IMR-90 (cell line): Measurements from ENCODE around the gene MYO3B. TPM values are rescaled to one million over a fixed set of nuclear protein-coding genes. Genes with fewer than 3 reads are reported as not detected.

Experiments
- ATAC-seq: fragments of 200-7000 bp; cut with Tn5 transposase; 2 replicates; pipeline ENCODE4 v1.9.1; 2020; ENCODE audit warnings: low read depth, mild to moderate bottlenecking, moderate library complexity
- BruUV-seq: library from RNA; stranded (reverse); fragments of 400-500 nt; replicated peaks from 2 replicates; lab custom pipeline; 2021; lab: Mats Ljungman, UMichigan
- CTCF ChIA-PET: fragments of 300-600 bp; formaldehyde crosslinking; extraction: SDS; loops from one replicate; lab custom pipeline; 2021; ENCODE audit warnings: antibody characterized with exemption; lab: Yijun Ruan, JAX
- POLR2A ChIA-PET: fragments of 300-600 bp; sonication (Branson Sonifier 250); formaldehyde crosslinking; loops from one replicate; lab custom pipeline; 2022; ENCODE audit warnings: antibody characterized with exemption; ENCODE audit not compliant: unreplicated experiment; lab: Charles Lee
- DNase-seq: peaks from one replicate; pipeline ENCODE4 v3.0.0; 2013
- H2AFZ ChIP-seq: replicated peaks from 2 replicates; pipeline ENCODE3; 2013; ENCODE audit warnings: low read length, mild to moderate bottlenecking; ENCODE audit not compliant: poor library complexity
- H2AK5ac ChIP-seq: 2 replicates; pipeline ENCODE4 v1.6.1; 2013; ENCODE audit warnings: low read depth, low read length, inconsistent platforms
- H2AK9ac ChIP-seq: replicated peaks from 2 replicates; pipeline ENCODE3; 2013; ENCODE audit warnings: mild to moderate bottlenecking, low read depth, low read length, moderate library complexity; ENCODE audit not compliant: poor library complexity
- H2BK120ac ChIP-seq: 2 replicates; pipeline ENCODE4 v1.6.1; 2013; ENCODE audit warnings: low read depth, low read length, inconsistent platforms
- H2BK15ac ChIP-seq: 3 replicates; pipeline ENCODE4 v1.6.1; 2013; ENCODE audit warnings: low read depth, low read length, inconsistent platforms
- H2BK20ac ChIP-seq: 2 replicates; pipeline ENCODE4 v1.6.1; 2013; ENCODE audit warnings: low read depth, mild to moderate bottlenecking, inconsistent platforms, low read length, moderate library complexity
- H2BK5ac ChIP-seq: 2 replicates; pipeline ENCODE4 v1.6.1; 2013; ENCODE audit warnings: mild to moderate bottlenecking, low read depth, low read length, inconsistent platforms; ENCODE audit not compliant: poor library complexity, severe bottlenecking
- H3K14ac ChIP-seq: replicated peaks from 2 replicates; pipeline ENCODE4 v1.6.1; 2013; ENCODE audit warnings: low read depth, low read length, inconsistent platforms
- H3K18ac ChIP-seq: 2 replicates; pipeline ENCODE4 v1.6.1; 2013; ENCODE audit warnings: low read depth, low read length, control low read depth
- H3K23ac ChIP-seq: 2 replicates; pipeline ENCODE4 v1.6.1; 2013; ENCODE audit warnings: low read depth, low read length, inconsistent platforms
- H3K27ac ChIP-seq: 2 replicates; pipeline ENCODE4 v1.5.1; 2013; ENCODE audit warnings: mild to moderate bottlenecking, control low read depth, low read length; ENCODE audit not compliant: insufficient read depth
- H3K27me3 ChIP-seq: 2 replicates; pipeline ENCODE4 v1.6.1; 2013; ENCODE audit warnings: low read length; ENCODE audit not compliant: control insufficient read depth, insufficient read depth
- H3K36me3 ChIP-seq: 2 replicates; pipeline ENCODE4 v1.6.1; 2013; ENCODE audit warnings: low read length, mixed read lengths; ENCODE audit not compliant: control insufficient read depth, insufficient read depth
- H3K4ac ChIP-seq: 2 replicates; pipeline ENCODE4 v1.6.1; 2013; ENCODE audit warnings: low read depth, low read length, inconsistent platforms
- H3K4me1 ChIP-seq: 2 replicates; pipeline ENCODE4 v1.6.1; 2013; ENCODE audit warnings: low read length, mixed read lengths; ENCODE audit not compliant: control insufficient read depth, insufficient read depth
- H3K4me2 ChIP-seq: 2 replicates; pipeline ENCODE4 v1.6.1; 2013; ENCODE audit warnings: low read depth, mild to moderate bottlenecking, control low read depth, low read length, moderate library complexity
- H3K4me3 ChIP-seq: 2 replicates; pipeline ENCODE4 v1.5.1; 2013; ENCODE audit warnings: low read depth, mild to moderate bottlenecking, control low read depth, low read length, moderate library complexity; ENCODE audit not compliant: insufficient read depth
- H3K56ac ChIP-seq: 2 replicates; pipeline ENCODE4 v1.6.1; 2013; ENCODE audit warnings: low read length, inconsistent platforms; ENCODE audit not compliant: insufficient read depth; ENCODE audit errors: extremely low read depth
- H3K79me1 ChIP-seq, 2 experiments: 2 replicates each; pipeline ENCODE4 v1.6.1; 2013; ENCODE audit warnings: low read length in 2 of 2, inconsistent platforms in 1 of 2, low read depth in 1 of 2
- H3K9ac ChIP-seq: 2 replicates; pipeline ENCODE4 v1.6.1; 2013; ENCODE audit warnings: low read depth, low read length, control low read depth
- H3K9me1 ChIP-seq: 2 replicates; pipeline ENCODE4 v1.6.1; 2013; ENCODE audit warnings: low read length, inconsistent platforms; ENCODE audit not compliant: insufficient read depth
- H3K9me3 ChIP-seq: 2 replicates; pipeline ENCODE4 v1.6.1; 2013; ENCODE audit warnings: low read length; ENCODE audit not compliant: control insufficient read depth, insufficient read depth
- H4K20me1 ChIP-seq: 2 replicates; pipeline ENCODE4 v1.6.1; 2013; ENCODE audit warnings: low read length, inconsistent platforms; ENCODE audit not compliant: insufficient read depth
- H4K5ac ChIP-seq: 2 replicates; pipeline ENCODE4 v1.6.1; 2013; ENCODE audit warnings: mild to moderate bottlenecking, low read depth, low read length, control low read depth
- H4K8ac ChIP-seq, 2 experiments: 2 replicates each; pipeline ENCODE4 v1.6.1; 2013; ENCODE audit warnings: low read depth in 2 of 2, low read length in 2 of 2, control low read depth in 1 of 2, inconsistent platforms in 1 of 2
- H4K91ac ChIP-seq: 2 replicates; pipeline ENCODE4 v1.6.1; 2013; ENCODE audit warnings: low read depth, low read length, inconsistent platforms; ENCODE audit not compliant: insufficient read depth
- BHLHE40 ChIP-seq: fragments of 150-350 bp; IDR thresholded peaks from 2 replicates; pipeline ENCODE4 v1.6.1; 2016; ENCODE audit warnings: mild to moderate bottlenecking, low read depth, low read length
- CEBPB ChIP-seq: IDR thresholded peaks from 2 replicates; pipeline ENCODE4 v1.6.1; 2012; ENCODE audit warnings: low read depth, low read length, improper control_type of control experiment
- CHD1 ChIP-seq: IDR thresholded peaks from 2 replicates; pipeline ENCODE4 v1.6.1; 2012; ENCODE audit warnings: low read depth, low read length, improper control_type of control experiment
- CTCF ChIP-seq: conservative IDR thresholded peaks from 2 replicates; pipeline ENCODE4 v1.5.1; 2012; ENCODE audit warnings: mild to moderate bottlenecking, low read depth, low read length, improper control_type of control experiment
- FOS ChIP-seq: fragments of 150-350 bp; IDR thresholded peaks from 2 replicates; pipeline ENCODE4 v1.6.1; 2016; ENCODE audit warnings: low read depth, low read length
- MAFK ChIP-seq: IDR thresholded peaks from 2 replicates; pipeline ENCODE4 v1.6.1; 2012; ENCODE audit warnings: low read depth, low read length, improper control_type of control experiment
- MAZ ChIP-seq: IDR thresholded peaks from 2 replicates; pipeline ENCODE4 v1.6.1; 2012; ENCODE audit warnings: low read depth, mild to moderate bottlenecking, low read length, improper control_type of control experiment, moderate library complexity, borderline replicate concordance
- MXI1 ChIP-seq: IDR thresholded peaks from 2 replicates; pipeline ENCODE4 v1.6.1; 2012; ENCODE audit warnings: low read depth, mild to moderate bottlenecking, low read length, moderate library complexity, borderline replicate concordance
- RAD21 ChIP-seq: IDR thresholded peaks from 2 replicates; pipeline ENCODE4 v1.6.1; 2012; ENCODE audit warnings: low read length, improper control_type of control experiment
- RFX5 ChIP-seq: IDR thresholded peaks from 2 replicates; pipeline ENCODE4 v1.8.0; 2012; ENCODE audit warnings: low read depth, mild to moderate bottlenecking, low read length, moderate library complexity
- SMC3 ChIP-seq: fragments of 150-350 bp; IDR thresholded peaks from 2 replicates; pipeline ENCODE4 v1.6.1; 2016; ENCODE audit warnings: low read depth, mild to moderate bottlenecking, antibody characterized with exemption, low read length, moderate library complexity
- WGBS, 2 experiments: methylation state at CpG; one replicate each; pipeline versions ENCODE4 v1.1.5 to v1.1.7; 2013; ENCODE audit warnings: missing lambda C conversion rate in 2 of 2; ENCODE audit not compliant: insufficient read length in 1 of 2; ENCODE audit errors: extremely low coverage in 2 of 2; 5-methylcytosine and 5-hydroxymethylcytosine counted together
- dilution Hi-C: fragments of 300-500 bp; cut with HindIII; formaldehyde crosslinking; loops from one replicate; pipeline ENCODE4 v1.14.3; 2018; ENCODE audit warnings: low sequenced_read_pairs; ENCODE audit not compliant: unreplicated experiment
- in situ Hi-C: fragments of 300-500 bp; cut with MboI; formaldehyde crosslinking; loops from 3 replicates; pipeline ENCODE4 v1.14.3; 2019; ENCODE audit warnings: low sequenced_read_pairs, inconsistent platforms, mixed read lengths
- intact Hi-C: fragments of 100-400 bp; cut with micrococcal nuclease; formaldehyde crosslinking; loops from 2 replicates; pipeline ENCODE4 v1.10.0; 2022
- polyA plus RNA-seq, 3 experiments: library from polyadenylated mRNA; depleted of rRNA; stranded (reverse); fragments of >200 nt; gene quantifications; 2 replicates each; pipeline ENCODE4 v1.2.3, GENCODE V29; 2012; ENCODE audit warnings: low replicate concordance in 1 of 3
- total RNA-seq: library from RNA; depleted of rRNA; stranded (reverse); fragments of >200 nt; gene quantifications from 2 replicates; pipeline ENCODE4 v1.2.3, GENCODE V29; 2012

MYO3B gene
- total and polyA plus RNA-seq, 2 of the 4 experiments (the other 2 are of a cell fraction), result 0.02 TPM; not detected in 1

- Histone ChIP-seq H3K23ac (no peak overlapping the region), H2BK120ac (no peak overlapping the region), H3K4me2 (no peak overlapping the region), H3K14ac (no peak overlapping the region), H2BK20ac (no peak overlapping the region), H3K9me3 (no peaks in the 10 kb centered on the region), H3K27ac (no peak overlapping the region), H4K91ac (no peak overlapping the region), H3K36me3 (no peaks in the 10 kb centered on the region), H3K9me1 (no peaks in the 10 kb centered on the region), H3K18ac (no peak overlapping the region), H3K56ac (no peak overlapping the region), H2AFZ (no peak overlapping the region), H2AK5ac (no peak overlapping the region), H4K8ac (no peak overlapping the region), H3K4me3 (no peak overlapping the region), H3K4me1 (no peaks in the 10 kb centered on the region), H3K9ac (no peak overlapping the region), H2AK9ac (no peak overlapping the region), H3K4ac (no peak overlapping the region), H3K79me1 (no peaks in the 10 kb centered on the region), H2BK5ac (no peak overlapping the region), H2BK15ac (no peak overlapping the region), H3K27me3 (no peaks in the 10 kb centered on the region), H4K20me1 (no peaks in the 10 kb centered on the region), H4K5ac (no peak overlapping the region)
- in situ Hi-C loops, result no loop called here
- ChIA-PET POLR2A (no interaction called here), CTCF (interaction anchor here (0.9 to 1.1 kb wide), 2 partner anchors 11 to 72 kb away, joined by 3 to 4 read pairs; no protein-coding TSS in a partner anchor)
- dilution Hi-C loops, result no loop called here
- no TSS peak for BruUV-seq
- DNase-seq, result peak; percentile 4
- intact Hi-C loops, result no loop called here
- no CpG with 5 or more reads among the region's 5 CpGs for WGBS, 2 experiments
- peak; percentile 33; the same call in 1 of the 2 replicates for TF ChIP-seq RAD21
- TF ChIP-seq FOS, result no peak
- TF ChIP-seq MAFK, result no peak
- TF ChIP-seq RFX5, result no peak
- TF ChIP-seq BHLHE40, result no peak
- peak; percentile 34 for TF ChIP-seq CTCF
- TF ChIP-seq MXI1, result no peak
- no peak for TF ChIP-seq CHD1
- peak; percentile 28; the same call in 1 of the 2 replicates for TF ChIP-seq SMC3
- TF ChIP-seq MAZ, result no peak
- TF ChIP-seq CEBPB, result no peak
- no peak for ATAC-seq
Observed at GRCh38 chr2:170396799-170397459, 219.0 kb downstream of the MYO3B start.
